HPDE6-E6E7 (cell line): ENCODE data around the gene MAD2L2.

ENCODE experiments used
- DNase-seq: peaks from one replicate; pipeline ENCODE4 v3.0.0; 2011; ENCODE audit warnings: missing footprints; ENCODE audit errors: extremely low spot score

MAD2L2 gene

DNA sequence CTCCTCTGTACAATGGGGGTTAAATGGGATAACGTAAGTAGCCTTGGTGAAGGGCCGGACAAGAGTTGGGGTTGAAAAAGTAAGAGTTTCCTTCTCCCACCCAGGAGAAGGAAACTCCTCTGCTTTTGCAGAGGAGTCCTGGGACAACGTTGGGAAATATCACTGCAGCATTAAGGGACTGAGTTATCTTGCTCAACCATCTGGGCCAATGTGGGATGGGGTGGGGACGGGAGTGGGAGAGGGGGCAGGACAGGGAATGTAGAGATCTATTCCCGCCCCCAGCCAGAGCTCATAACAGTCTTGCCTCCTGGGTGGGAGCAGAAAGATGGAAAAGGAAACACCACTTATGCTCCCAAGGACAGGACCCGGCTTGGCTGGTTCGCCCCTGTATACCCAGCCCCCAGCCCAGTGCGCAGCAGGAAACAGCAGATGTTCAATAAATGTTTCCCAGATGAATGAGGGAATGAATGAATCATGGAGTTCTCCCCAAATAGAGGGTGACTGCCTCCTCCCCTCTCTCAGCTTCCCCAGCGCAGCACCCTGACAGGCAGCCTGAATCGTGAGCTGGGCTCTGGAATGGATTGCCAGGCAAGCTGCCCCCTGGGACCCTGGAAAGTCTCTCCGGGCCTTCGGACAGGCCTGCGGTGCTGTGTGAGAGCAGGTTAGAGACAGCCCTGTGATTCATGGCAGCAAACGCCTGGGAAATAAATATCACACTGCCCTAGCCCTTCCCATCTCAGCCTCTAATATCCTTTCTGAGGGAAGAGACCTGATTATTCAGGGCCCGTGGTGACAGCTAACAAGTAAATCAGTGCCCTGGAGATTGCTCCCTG lies 51.5 kb downstream of the MAD2L2 start:
- no peak for DNase-seq

- DNase-seq: no peak
Measured at GRCh38 chr1:11628767-11629166, 52.2 kb downstream of the MAD2L2 start.

DNA sequence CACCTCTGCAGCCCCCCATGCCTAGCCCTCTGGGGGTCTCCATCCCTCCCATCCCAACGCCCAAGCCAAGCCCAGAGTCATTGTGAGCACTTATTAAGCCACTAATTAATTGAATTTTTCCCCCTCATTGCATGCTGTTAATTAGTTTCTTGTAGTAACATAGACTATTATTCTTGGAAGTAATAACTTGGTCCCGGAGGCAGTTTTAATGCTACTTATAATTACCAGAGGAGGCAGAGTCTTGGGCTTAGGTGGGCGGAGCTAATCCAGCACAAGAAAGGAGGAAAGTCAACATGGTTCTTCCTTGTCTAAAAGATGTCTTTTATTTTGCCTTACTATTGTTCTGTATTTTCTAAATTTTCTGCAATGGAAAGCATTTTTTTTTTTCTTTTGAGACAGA lies 54.4 kb downstream of the MAD2L2 start:
- no peak for DNase-seq
